Spleen (tissue), 11 donors: ENCODE data around the gene GALNT7. TPM values are rescaled to one million over a fixed set of nuclear protein-coding genes. Genes with fewer than 3 reads are reported as not detected.

Experiments used
- DNase-seq: peaks from one replicate; pipeline ENCODE4 v3.0.0-alpha.2; 2020
- H3K27ac ChIP-seq, 8 donors: fragments of 200-600 bp; sonication (generic) in 7 of 8; 1 replicate in 4 of 8; 2 replicates in 4 of 8; pipeline versions ENCODE4 v1.5.0 to v1.8.0; 2016 to 2021; ENCODE audit warnings: inconsistent platforms in 4 of 8, mild to moderate bottlenecking in 4 of 8, moderate library complexity in 1 of 8
- H3K27me3 ChIP-seq, 7 donors: fragments of 200-600 bp; sonication (generic) in 6 of 7; replicated peaks in 1 of 7; 1 replicate in 4 of 7; 2 replicates in 3 of 7; pipeline versions ENCODE4 v1.5.0 to v1.8.0; 2016 to 2021; ENCODE audit warnings: inconsistent platforms in 3 of 7, mild to moderate bottlenecking in 1 of 7
- H3K36me3 ChIP-seq, 6 donors: fragments of 200-600 bp; sonication (generic) in 5 of 6; 1 replicate in 4 of 6; 2 replicates in 2 of 6; pipeline versions ENCODE4 v1.5.0 to v1.8.0; 2016 to 2021; ENCODE audit warnings: inconsistent platforms in 2 of 6
- H3K4me1 ChIP-seq, 6 donors: fragments of 200-600 bp; sonication (generic) in 5 of 6; 1 replicate in 3 of 6; 2 replicates in 3 of 6; pipeline versions ENCODE4 v1.5.0 to v1.8.0; 2016 to 2021; ENCODE audit warnings: inconsistent platforms in 3 of 6
- H3K4me3 ChIP-seq, 8 donors: fragments of 200-600 bp; sonication (generic) in 7 of 8; 1 replicate in 4 of 8; 2 replicates in 4 of 8; pipeline versions ENCODE4 v1.5.0 to v1.8.0; 2016 to 2021; ENCODE audit warnings: inconsistent platforms in 4 of 8, mild to moderate bottlenecking in 4 of 8, moderate library complexity in 2 of 8
- H3K9me3 ChIP-seq, 8 donors: fragments of 200-600 bp; sonication (generic) in 7 of 8; 1 replicate in 4 of 8; 2 replicates in 4 of 8; pipeline versions ENCODE4 v1.5.0 to v1.8.0; 2016 to 2021; ENCODE audit warnings: inconsistent platforms in 4 of 8
- CTCF ChIP-seq, 11 experiments: fragments of 200-600 bp in 7 of 11; fragments of 450-650 bp in 4 of 11; sonication (generic) in 4 of 11; IDR thresholded peaks in 8 of 11; conservative IDR thresholded peaks in 3 of 11; 1 replicate in 7 of 11; 2 replicates in 4 of 11; pipeline versions ENCODE4 v1.4.0 to v1.8.0; 2016 to 2021; ENCODE audit warnings: antibody characterized with exemption in 11 of 11, inconsistent platforms in 4 of 11, mild to moderate bottlenecking in 1 of 11
- POLR2A ChIP-seq, 3 donors: fragments of 450-650 bp; IDR thresholded peaks; one replicate each; pipeline ENCODE4 v1.5.1; 2017; ENCODE audit warnings: antibody characterized with exemption in 3 of 3, mild to moderate bottlenecking in 1 of 3
- POLR2AphosphoS5 ChIP-seq, 3 donors: sonication (generic); formaldehyde crosslinking; IDR thresholded peaks; one replicate each; pipeline ENCODE4 v1.5.1; 2017; ENCODE audit warnings: antibody characterized with exemption in 3 of 3
- WGBS, 5 donors: extraction: QIAGEN DNeasy Blood & Tissue Kit in 3 of 5; methylation state at CpG; one replicate each; pipeline versions ENCODE4 v1.1.5 to v1.1.7; 2013 to 2018; 5-methylcytosine and 5-hydroxymethylcytosine counted together
- intact Hi-C: fragments of 100-400 bp; cut with DNase I; formaldehyde crosslinking; loops from one replicate; pipeline ENCODE4 v1.15.0; 2023; ENCODE audit warnings: low total_unique reads
- polyA plus RNA-seq, 3 donors: library from polyadenylated mRNA; stranded (reverse); fragments of 200-250 nt; gene quantifications; one replicate each; pipeline ENCODE4 v1.2.1, GENCODE V29; 2013
- total RNA-seq, 7 donors: library from RNA; depleted of rRNA in 3 of 7; stranded (reverse); fragments of >200 nt in 3 of 7; fragmentation: NEBNext Ultra II Directional in 4 of 7; extraction: Animal tissue kit (Norgen Biotek cat#: 25700) in 4 of 7; gene quantifications; one replicate each; pipeline versions ENCODE4 v1.1.0 to v1.2.1, GENCODE V29; 2016 to 2021
- donor health status: healthy with polysubstance abuse.
- donor health status: DM: no; HTN: no; CAD: no; lungs with moderate emphysema.
- donor health status: DM: no; HTN: no; CAD: no.
- donor health status: Bipolar disorder and iron deficiency.
- donor health status: healthy.
- donor health status: DM: no; HTN: no; CAD: no.
- donor health status: DM: yes; HTN: yes; CAD: no.

GALNT7 gene
- total and polyA plus RNA-seq, 10 donors: 7.6 to 28.5 (median 20.9) TPM

- peaks cover 0 to 3% (median 0%) of the 10 kb centered on the region in 8 donors for H3K9me3 ChIP-seq
- TF ChIP-seq POLR2A (IDR thresholded peaks at IDR 0.05): no peak
- TF ChIP-seq CTCF (IDR thresholded peaks at IDR 0.05 in 8 of 11, conservative IDR thresholded peaks at IDR 0.05 in 3 of 11): no peak
- no peak for TF ChIP-seq POLR2AphosphoS5 (IDR thresholded peaks at IDR 0.05)
- peaks cover 0 to under 1% (median 0%) of the 10 kb centered on the region in 6 donors for H3K4me1 ChIP-seq
- DNase-seq: no peak
- whole genome bisulfite sequencing, 5 donors: 86 to 93% (median 91%) methylated on average over 3 of the region's 3 CpGs
- intact Hi-C loops: no loop called here
- H3K27ac ChIP-seq: no peak overlapping the region
- H3K4me3 ChIP-seq: no peak overlapping the region
- H3K27me3 ChIP-seq: no peaks in the 10 kb centered on the region
- H3K36me3 ChIP-seq: no peaks in the 10 kb centered on the region
Observed at GRCh38 chr4:173223743-173224142, 55.1 kb downstream of the GALNT7 start.

GRCh38 chr4:173226401-173226888 is 57.8 kb downstream of the GALNT7 start:
- H3K36me3 ChIP-seq: no peaks in the 10 kb centered on the region
- H3K27ac ChIP-seq: no peak overlapping the region
- WGBS, 5 donors: 90 to 96% (median 93%) methylated on average over 4 of the region's 4 CpGs
- TF ChIP-seq POLR2AphosphoS5 (IDR thresholded peaks at IDR 0.05) (no peak), CTCF (IDR thresholded peaks at IDR 0.05 in 8 of 11, conservative IDR thresholded peaks at IDR 0.05 in 3 of 11) (no peak), POLR2A (IDR thresholded peaks at IDR 0.05) (no peak)
- no peak for DNase-seq
- no peak overlapping the region for H3K4me3 ChIP-seq
- H3K9me3 ChIP-seq: no peaks in the 10 kb centered on the region
- peaks cover 0 to 20% (median 7%) of the 10 kb centered on the region in 6 donors for H3K4me1 ChIP-seq
- H3K27me3 ChIP-seq: no peaks in the 10 kb centered on the region
- intact Hi-C loops: no loop called here

GRCh38 chr4:173227756-173228155 is 59.1 kb downstream of the GALNT7 start:
- H3K4me1 ChIP-seq: peaks cover 0 to 29% (median 15%) of the 10 kb centered on the region in 6 donors
- intact Hi-C loops: no loop called here
- no peak overlapping the region for H3K27ac ChIP-seq
- H3K36me3 ChIP-seq: no peaks in the 10 kb centered on the region
- TF ChIP-seq POLR2A (IDR thresholded peaks at IDR 0.05) (no peak), POLR2AphosphoS5 (IDR thresholded peaks at IDR 0.05) (no peak), CTCF (IDR thresholded peaks at IDR 0.05 in 8 of 11, conservative IDR thresholded peaks at IDR 0.05 in 3 of 11) (no peak)
- no peak overlapping the region for H3K4me3 ChIP-seq
- WGBS, 5 donors: 50 to 68% (median 62%) methylated on average over 2 of the region's 2 CpGs
- no peaks in the 10 kb centered on the region for H3K9me3 ChIP-seq
- DNase-seq: no peak
- H3K27me3 ChIP-seq: no peaks in the 10 kb centered on the region

GRCh38 chr4:173230062-173230461 is 61.5 kb downstream of the GALNT7 start:
- DNase-seq: no peak
- Histone ChIP-seq H3K27ac (no peak overlapping the region), H3K4me1 (peaks cover 0 to 29% (median 15%) of the 10 kb centered on the region in 6 donors), H3K27me3 (no peaks in the 10 kb centered on the region), H3K36me3 (peaks cover 0 to 7% (median 0%) of the 10 kb centered on the region in 6 donors), H3K4me3 (no peak overlapping the region), H3K9me3 (no peaks in the 10 kb centered on the region)
- no peak for TF ChIP-seq POLR2AphosphoS5 (IDR thresholded peaks at IDR 0.05)
- no peak for TF ChIP-seq POLR2A (IDR thresholded peaks at IDR 0.05)
- TF ChIP-seq CTCF (IDR thresholded peaks at IDR 0.05 in 8 of 11, conservative IDR thresholded peaks at IDR 0.05 in 3 of 11): no peak
- intact Hi-C loops: no loop called here
